Endodermal cell (in vitro differentiated cells): ENCODE results near the gene CLCA1. TPM values are rescaled to one million over a fixed set of nuclear protein-coding genes. Genes with fewer than 3 reads are reported as not detected.

Source experiments
- DNase-seq: peaks from one replicate; pipeline ENCODE4 v3.0.0-alpha.2; 2017
- H3K27ac ChIP-seq: 2 replicates; pipeline ENCODE4 v1.5.1; 2013; ENCODE audit warnings: mild to moderate bottlenecking, low read depth, low read length, moderate library complexity
- H3K27me3 ChIP-seq: 2 replicates; pipeline ENCODE4 v1.6.1; 2013; ENCODE audit warnings: mild to moderate bottlenecking, low read length, moderate library complexity; ENCODE audit not compliant: insufficient read depth, control insufficient read depth, poor library complexity, severe bottlenecking
- H3K36me3 ChIP-seq: 2 replicates; pipeline ENCODE4 v1.7.0; 2013; ENCODE audit warnings: mild to moderate bottlenecking, low read length, moderate library complexity; ENCODE audit not compliant: control insufficient read depth, insufficient read depth
- H3K4me1 ChIP-seq: one replicate; pipeline ENCODE4 v1.7.0; 2013; ENCODE audit warnings: low read length; ENCODE audit not compliant: control insufficient read depth, insufficient read depth
- H3K4me3 ChIP-seq: 2 replicates; pipeline ENCODE4 v1.5.1; 2013; ENCODE audit warnings: mild to moderate bottlenecking, low read length, moderate library complexity
- H3K9ac ChIP-seq: 2 replicates; pipeline ENCODE4 v1.6.1; 2013; ENCODE audit warnings: mild to moderate bottlenecking, low read length, moderate library complexity; ENCODE audit not compliant: poor library complexity, severe bottlenecking; ENCODE audit errors: extremely low read depth
- H3K9me3 ChIP-seq: 2 replicates; pipeline ENCODE4 v1.6.1; 2013; ENCODE audit warnings: mild to moderate bottlenecking, low read length, moderate library complexity; ENCODE audit not compliant: control insufficient read depth
- H3K27ac Mint-ChIP-seq: 2 replicates; pipeline ENCODE4 v1.8.0; 2020; ENCODE audit warnings: mixed read lengths
- H3K27me3 Mint-ChIP-seq: 2 replicates; pipeline ENCODE4 v1.8.0; 2021; ENCODE audit warnings: mild to moderate bottlenecking, mixed read lengths; ENCODE audit not compliant: insufficient read depth
- H3K36me3 Mint-ChIP-seq: 2 replicates; pipeline ENCODE4 v1.8.0; 2020; ENCODE audit warnings: low read depth, mixed read lengths
- H3K4me1 Mint-ChIP-seq: 2 replicates; pipeline ENCODE4 v1.8.0; 2020; ENCODE audit warnings: mixed read lengths
- H3K4me3 Mint-ChIP-seq: 2 replicates; pipeline ENCODE4 v1.8.0; 2020; ENCODE audit warnings: mild to moderate bottlenecking, moderate library complexity, mixed read lengths
- H3K9me3 Mint-ChIP-seq: 2 replicates; pipeline ENCODE4 v1.8.0; 2020; ENCODE audit warnings: mild to moderate bottlenecking, mixed read lengths
- CTCF ChIP-seq: fragments of 200-600 bp; sonication (generic); conservative IDR thresholded peaks from 2 replicates; pipeline ENCODE4 v1.5.0; 2021; ENCODE audit warnings: antibody characterized with exemption, mild to moderate bottlenecking
- WGBS, 2 experiments: methylation state at CpG; one replicate each; pipeline versions ENCODE4 v1.1.5 to v1.1.7; 2013; ENCODE audit warnings: missing lambda C conversion rate in 2 of 2, mixed read lengths in 1 of 2; ENCODE audit not compliant: insufficient coverage in 1 of 2, insufficient read length in 1 of 2; 5-methylcytosine and 5-hydroxymethylcytosine counted together
- total RNA-seq, 2 donors: library from RNA; stranded (reverse); fragmentation: NEBNext Ultra II Directional in 1 of 2; extraction: Animal tissue kit (Norgen Biotek cat#: 25700) in 1 of 2; gene quantifications; 2 replicates in 1 of 2; 3 replicates in 1 of 2; pipeline ENCODE4 v1.2.1, GENCODE V29; 2021

Gene CLCA1
- total RNA-seq, 2 donors from 2014 or later: 0.24 to 0.60 TPM

- 92 to 96% methylated on average over 17 to 32 of the region's 32 CpGs for WGBS, 2 experiments
- Histone ChIP-seq H3K9ac (no peak overlapping the region), H3K9me3 (peaks cover 6% of the 10 kb centered on the region), H3K4me3 (no peak overlapping the region), H3K4me1 (no peaks in the 10 kb centered on the region), H3K27me3 (no peaks in the 10 kb centered on the region), H3K27ac (no peak overlapping the region), H3K36me3 (no peaks in the 10 kb centered on the region)
- Mint-ChIP-seq H3K27me3 (no peaks in the 10 kb centered on the region), H3K4me1 (no peaks in the 10 kb centered on the region), H3K27ac (no peak overlapping the region), H3K9me3 (peaks cover 21% of the 10 kb centered on the region), H3K4me3 (no peak overlapping the region), H3K36me3 (no peaks in the 10 kb centered on the region)
- no peak for TF ChIP-seq CTCF
- no peak for DNase-seq
Measured at GRCh38 chr1:86523670-86524354, 55.1 kb downstream of the CLCA1 start.

GRCh38 chr1:86527306-86527705 is 58.6 kb downstream of the CLCA1 start:
- WGBS, 2 experiments: 94 to 100% methylated on average over 1 to 4 of the region's 4 CpGs
- Mint-ChIP-seq H3K4me3 (no peak overlapping the region), H3K27ac (no peak overlapping the region), H3K9me3 (peaks cover 21% of the 10 kb centered on the region), H3K36me3 (no peaks in the 10 kb centered on the region), H3K27me3 (no peaks in the 10 kb centered on the region), H3K4me1 (no peaks in the 10 kb centered on the region)
- Histone ChIP-seq H3K27ac (no peak overlapping the region), H3K27me3 (no peaks in the 10 kb centered on the region), H3K4me1 (no peaks in the 10 kb centered on the region), H3K4me3 (no peak overlapping the region), H3K36me3 (no peaks in the 10 kb centered on the region), H3K9me3 (peaks cover 6% of the 10 kb centered on the region), H3K9ac (no peak overlapping the region)
- TF ChIP-seq CTCF: no peak
- DNase-seq: no peak

GRCh38 chr1:86530211-86530845 is 61.6 kb downstream of the CLCA1 start:
- Histone ChIP-seq H3K36me3 (no peaks in the 10 kb centered on the region), H3K9ac (no peak overlapping the region), H3K4me1 (no peaks in the 10 kb centered on the region), H3K27me3 (no peaks in the 10 kb centered on the region), H3K9me3 (no peaks in the 10 kb centered on the region), H3K4me3 (no peak overlapping the region), H3K27ac (no peak overlapping the region)
- Mint-ChIP-seq H3K4me3 (no peak overlapping the region), H3K9me3 (peaks cover 3% of the 10 kb centered on the region), H3K36me3 (no peaks in the 10 kb centered on the region), H3K27ac (no peak overlapping the region), H3K4me1 (no peaks in the 10 kb centered on the region), H3K27me3 (no peaks in the 10 kb centered on the region)
- WGBS, 2 experiments: 92 to 100% methylated on average over 2 to 3 of the region's 3 CpGs
- TF ChIP-seq CTCF: no peak
- no peak for DNase-seq
